GM12878 (cell line): Measurements from ENCODE around the gene P2RX2. TPM values are rescaled to one million over a fixed set of nuclear protein-coding genes. Genes with fewer than 3 reads are reported as not detected.

ENCODE experiments used
- ATAC-seq: fragments of 200-7000 bp; cut with Tn5 transposase; 3 replicates; pipeline ENCODE4 v1.9.1; 2020; ENCODE audit warnings: mild to moderate bottlenecking, moderate library complexity
- BruUV-seq: library from RNA; stranded (reverse); fragments of 400-500 nt; replicated peaks from 2 replicates; lab custom pipeline; 2021; lab: Mats Ljungman, UMichigan
- CTCF ChIA-PET: fragments of 300-600 bp; sonication (Branson Sonifier 250); formaldehyde crosslinking; extraction: SDS; loops from one replicate; lab custom pipeline; 2021; ENCODE audit warnings: inconsistent platforms; lab: Yijun Ruan, JAX
- POLR2A ChIA-PET: fragments of 350-600 bp; formaldehyde crosslinking; extraction: SDS; loops from one replicate; lab custom pipeline; 2021; ENCODE audit warnings: inconsistent platforms; lab: Charles Lee
- RAD21 ChIA-PET: fragments of 300-600 bp; sonication (Branson Sonifier 250); formaldehyde crosslinking; loops from one replicate; lab custom pipeline; 2023; ENCODE audit warnings: antibody characterized with exemption; ENCODE audit not compliant: unreplicated experiment; lab: Charles Lee
- SMC1A ChIA-PET: fragments of 300-600 bp; sonication (Branson Sonifier 250); formaldehyde crosslinking; loops from one replicate; lab custom pipeline; 2023; ENCODE audit not compliant: unreplicated experiment, uncharacterized antibody; lab: Charles Lee
- DNase-seq: peaks from one replicate; pipeline ENCODE4 v3.0.0-alpha.2; 2011; ENCODE audit warnings: low read depth, low spot score
- FAIRE-seq: peaks from 3 replicates; lab custom pipeline; 2011; peaks lifted over from hg19 to GRCh38; lab: Jason Lieb, UNC
- H2AFZ ChIP-seq: 2 replicates; pipeline ENCODE4 v1.6.0; 2011; ENCODE audit warnings: low read depth, low read length, control low read depth; ENCODE audit not compliant: control insufficient read depth
- H3K27ac ChIP-seq: 2 replicates; pipeline ENCODE4 v1.5.1; 2011; ENCODE audit warnings: control low read depth; ENCODE audit not compliant: control insufficient read depth, insufficient read depth
- H3K27me3 ChIP-seq, 2 experiments: replicated peaks in 1 of 2; 2 replicates each; pipeline versions ENCODE4 v1.6.0 to v1.6.1; 2011; ENCODE audit warnings: low read length in 1 of 2; ENCODE audit not compliant: control insufficient read depth in 2 of 2, insufficient read depth in 2 of 2
- H3K36me3 ChIP-seq, 2 experiments: 2 replicates each; pipeline ENCODE4 v1.5.1; 2011; ENCODE audit warnings: low read length in 1 of 2; ENCODE audit not compliant: control insufficient read depth in 2 of 2, insufficient read depth in 2 of 2
- H3K4me1 ChIP-seq: 2 replicates; pipeline ENCODE4 v1.6.1; 2011; ENCODE audit warnings: mild to moderate bottlenecking, low read length, moderate library complexity, mixed read lengths; ENCODE audit not compliant: control insufficient read depth, insufficient read depth
- H3K4me2 ChIP-seq: 2 replicates; pipeline ENCODE4 v1.6.0; 2011; ENCODE audit warnings: control low read depth; ENCODE audit not compliant: control insufficient read depth, insufficient read depth
- H3K4me3 ChIP-seq: fragments of 200-600 bp; sonication (generic); 2 replicates; pipeline ENCODE4 v1.5.1; 2016
- H3K79me2 ChIP-seq: 2 replicates; pipeline ENCODE4 v1.6.0; 2011; ENCODE audit warnings: low read length; ENCODE audit not compliant: control insufficient read depth, insufficient read depth
- H3K9ac ChIP-seq: 2 replicates; pipeline ENCODE4 v1.8.0; 2011; ENCODE audit warnings: low read length, control low read depth, mixed read lengths; ENCODE audit not compliant: control insufficient read depth, insufficient read depth
- H3K9me3 ChIP-seq: replicated peaks from 3 replicates; pipeline ENCODE4 v1.5.1; 2011; ENCODE audit warnings: mild to moderate bottlenecking, low read length; ENCODE audit not compliant: control insufficient read depth, insufficient read depth
- H4K20me1 ChIP-seq: 2 replicates; pipeline ENCODE4 v1.6.0; 2011; ENCODE audit not compliant: control insufficient read depth, insufficient read depth
- IKZF1 ChIP-seq: fragments of 450-650 bp; conservative IDR thresholded peaks from 2 replicates; pipeline ENCODE4 v1.6.1; 2017; ENCODE audit warnings: antibody characterized with exemption, mild to moderate bottlenecking
- KAT2A ChIP-seq: conservative IDR thresholded peaks from 2 replicates; pipeline ENCODE4 v1.6.1; 2011; ENCODE audit warnings: low read depth, low read length; ENCODE audit not compliant: control insufficient read depth
- MEF2A ChIP-seq: IDR thresholded peaks from 2 replicates; pipeline ENCODE4 v1.6.1; 2011; ENCODE audit warnings: low read depth, mild to moderate bottlenecking, low read length, moderate library complexity; ENCODE audit not compliant: insufficient read depth
- MYC ChIP-seq: IDR thresholded peaks from 2 replicates; pipeline ENCODE4 v1.6.1; 2011; ENCODE audit warnings: mild to moderate bottlenecking, low read length, moderate library complexity, inconsistent platforms; ENCODE audit not compliant: insufficient read depth, insufficient replicate concordance, insufficient read length, severe bottlenecking
- RBBP5 ChIP-seq: fragments of 200-600 bp; sonication (generic); conservative IDR thresholded peaks from 2 replicates; pipeline ENCODE4 v1.6.1; 2016
- SRF ChIP-seq, 2 experiments: IDR thresholded peaks; 2 replicates each; pipeline ENCODE4 v1.6.1; 2011; ENCODE audit warnings: low read depth in 2 of 2, low read length in 2 of 2, mild to moderate bottlenecking in 1 of 2, moderate library complexity in 1 of 2
- TCF3 ChIP-seq: IDR thresholded peaks from 2 replicates; pipeline ENCODE4 v1.6.1; 2012; ENCODE audit warnings: low read depth, mild to moderate bottlenecking, low read length, borderline replicate concordance; ENCODE audit not compliant: insufficient read depth
- ZNF207 ChIP-seq: fragments of 450-650 bp; IDR thresholded peaks from 2 replicates; pipeline ENCODE4 v1.6.1; 2014; ENCODE audit warnings: antibody characterized with exemption, mild to moderate bottlenecking, borderline replicate concordance
- WGBS: methylation state at CpG from one replicate; pipeline ENCODE4 v1.1.6; 2016; ENCODE audit warnings: low lambda C conversion rate; ENCODE audit not compliant: insufficient replicate concordance, insufficient coverage; ENCODE audit errors: missing lambda C conversion rate; 5-methylcytosine and 5-hydroxymethylcytosine counted together
- in situ Hi-C: fragments of 300-500 bp; cut with MboI; formaldehyde crosslinking; loops from 9 replicates; pipeline ENCODE4 v1.14.3; 2018; ENCODE audit warnings: mixed read lengths
- intact Hi-C: fragments of 100-400 bp; cut with micrococcal nuclease; formaldehyde crosslinking; loops from one replicate; pipeline ENCODE4 v1.14.2; 2022; ENCODE audit not compliant: unreplicated experiment
- polyA plus RNA-seq, 11 experiments: library from polyadenylated mRNA; depleted of rRNA in 4 of 11; unstranded in 6 of 11; stranded (reverse) in 5 of 11; fragments of >200 nt; fragmentation: Nextera tagmentation in 4 of 11; fragmentation: Illumina TruSeq in 1 of 11; extraction: Ambion mirVana in 4 of 11; extraction: Trizol in 1 of 11; gene quantifications; 1 replicate in 1 of 11; 2 replicates in 10 of 11; pipeline versions ENCODE4 v1.2.1 to v1.2.3, GENCODE V29; 2011 to 2016; ENCODE audit warnings: inconsistent platforms in 2 of 11, missing spikeins in 2 of 11, low read depth in 1 of 11
- total RNA-seq, 4 experiments: library from RNA; depleted of rRNA in 3 of 4; stranded (reverse); fragments of >200 nt in 3 of 4; fragmentation: Illumina TruSeq in 1 of 4; extraction: Trizol in 1 of 4; gene quantifications; 2 replicates each; pipeline versions ENCODE4 v1.2.1 to v1.2.3, GENCODE V29; 2013 to 2021
- TF ChIP-seq, protein P1 (sequence below): IDR thresholded peaks from 2 replicates; pipeline ENCODE4 v1.6.1; 2011; ENCODE audit warnings: borderline replicate concordance, low read depth, mild to moderate bottlenecking, moderate library complexity, low read length; ENCODE audit not compliant: insufficient read depth, poor library complexity, severe bottlenecking
- TF ChIP-seq, protein P2 (sequence below): fragments of 450-650 bp; IDR thresholded peaks from 2 replicates; pipeline ENCODE4 v1.6.1; 2016; ENCODE audit warnings: mild to moderate bottlenecking
- TF ChIP-seq, protein P3 (sequence below): fragments of 450-650 bp; IDR thresholded peaks from 2 replicates; pipeline ENCODE4 v1.6.1; 2018; ENCODE audit warnings: mild to moderate bottlenecking, low read depth, moderate library complexity; ENCODE audit not compliant: partially characterized antibody

P2RX2 gene
- total and polyA plus RNA-seq, 10 of the 15 experiments (the other 5 are each of a cell fraction or from before 2014, with no cell fraction given): not detected

DNA sequence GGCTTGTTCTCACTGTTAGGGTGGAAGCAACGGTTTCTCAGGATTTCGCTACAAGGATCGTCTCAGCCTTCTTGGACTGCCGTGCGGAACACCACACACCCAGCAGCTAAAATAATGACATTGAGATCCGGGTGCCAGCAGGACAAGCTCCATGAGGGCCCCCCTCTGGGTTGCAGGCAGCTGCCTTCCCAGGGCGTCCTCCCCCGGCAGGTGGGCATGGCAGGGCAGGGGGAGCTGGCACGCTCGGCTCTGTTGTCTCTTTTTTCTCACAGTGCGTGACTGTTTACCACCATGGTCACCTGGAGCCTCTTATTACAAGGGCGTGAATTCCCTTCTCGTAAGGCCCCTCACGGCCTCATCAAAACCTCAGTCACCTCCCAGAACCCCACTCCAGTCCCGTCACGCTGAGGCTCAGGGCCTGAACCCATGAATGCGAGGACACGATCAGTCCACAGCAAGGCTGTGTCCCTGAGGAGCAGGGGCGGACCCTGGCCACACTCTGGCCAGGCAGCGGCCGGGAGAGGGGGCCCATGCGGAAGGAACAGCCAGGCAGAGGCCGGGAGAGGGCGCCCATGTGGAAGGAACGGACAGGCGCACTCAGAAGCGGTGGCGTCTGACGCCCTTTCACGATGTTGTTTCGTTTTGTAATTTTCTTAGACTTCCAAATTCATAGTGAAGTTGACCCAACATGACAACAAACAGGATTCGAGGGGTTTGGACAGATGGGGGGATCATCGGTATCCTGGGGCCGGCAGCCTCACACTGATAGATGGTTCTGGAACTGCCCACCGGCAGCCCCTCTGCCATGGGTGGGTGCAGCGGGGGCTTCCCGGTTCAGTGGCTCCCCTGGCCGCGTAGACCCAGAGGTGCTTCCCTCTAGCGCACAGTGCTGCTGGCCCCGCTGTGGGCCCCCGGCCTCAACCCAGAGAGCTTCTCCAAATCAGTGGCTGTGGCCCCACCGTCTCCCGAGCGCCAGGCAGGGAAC is 18.2 kb upstream of the P2RX2 start (continued):
- 0 out of 2 replicates have a peak, but pooled peaks have one; percentile 33 for TF ChIP-seq IKZF1

DNA sequence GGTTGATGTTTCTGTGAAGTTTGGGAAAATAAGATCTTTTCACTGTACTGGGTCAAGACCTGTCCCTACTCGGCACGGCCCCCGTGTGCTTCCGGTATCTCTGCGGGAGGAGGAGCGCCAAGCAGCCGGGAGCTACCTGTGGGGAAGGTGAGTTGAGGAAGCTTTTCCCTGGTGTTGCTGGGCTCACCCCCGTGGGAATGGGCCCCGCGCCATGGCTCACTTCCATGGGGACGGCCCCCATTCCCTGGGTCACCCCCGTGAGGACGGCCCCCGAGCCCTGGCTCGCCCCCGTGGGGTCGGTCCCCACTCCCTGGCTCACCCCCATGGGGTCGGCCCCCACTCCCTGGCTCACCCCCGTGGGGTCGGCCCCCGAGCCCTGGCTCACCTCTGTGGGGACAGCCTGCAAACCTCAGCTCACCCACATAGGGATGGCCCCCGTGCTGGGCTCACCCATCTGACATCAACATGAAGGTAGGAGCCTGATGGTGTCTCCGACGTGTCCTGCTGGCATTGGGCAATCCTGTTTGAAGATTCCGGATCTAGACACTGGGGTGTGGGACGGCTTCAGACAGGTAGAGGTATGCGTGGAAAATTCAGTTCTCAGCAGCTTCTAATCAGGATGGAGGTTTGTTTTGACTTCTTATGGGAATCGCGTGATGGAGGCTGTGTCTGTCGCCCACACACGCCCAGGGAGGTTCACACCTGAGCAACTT is 17.2 kb upstream of the P2RX2 start:
- no peaks in the 10 kb centered on the region; a peak in 1 of 4 replicates for H3K27me3 ChIP-seq
- in situ Hi-C loops: no loop called here
- no peaks in the 10 kb centered on the region for H4K20me1 ChIP-seq
- no peak for DNase-seq
- intact Hi-C loops: no loop called here
- H3K4me3 ChIP-seq: no peak overlapping the region
- H3K9ac ChIP-seq: no peak overlapping the region
- H3K4me1 ChIP-seq: no peaks in the 10 kb centered on the region
- no peaks in the 10 kb centered on the region for H3K79me2 ChIP-seq
- FAIRE-seq: no peak
- no peak overlapping the region for H2AFZ ChIP-seq
- no peaks in the 10 kb centered on the region for H3K9me3 ChIP-seq
- no peak overlapping the region for H3K27ac ChIP-seq
- ChIA-PET CTCF (interaction anchor here (1.7 to 2.4 kb wide), 2 partner anchors 9 to 13 kb away, joined by 5 to 15 read pairs; partner anchors contain the start of gene LRCOL1), RAD21 (interaction anchor here (1.0 kb wide), 1 partner anchor 14 kb away, joined by 3 read pairs; no protein-coding TSS in a partner anchor), POLR2A (no interaction called here), SMC1A (no interaction called here)
- BruUV-seq: no TSS peak
- ATAC-seq: no peak
- WGBS: 45% methylated on average over 26 of the region's 31 CpGs
- no peak overlapping the region for H3K4me2 ChIP-seq
- no peaks in the 10 kb centered on the region for H3K36me3 ChIP-seq
- no peak for TF ChIP-seq MYC
- no peak for TF ChIP-seq SRF (IDR thresholded peaks at IDR 0.05; ENCODE audit: low read depth in 2 of 2, low read length in 2 of 2)
- no peak for TF ChIP-seq TCF3
- TF ChIP-seq KAT2A: no peak
- TF ChIP-seq, protein P1, sequence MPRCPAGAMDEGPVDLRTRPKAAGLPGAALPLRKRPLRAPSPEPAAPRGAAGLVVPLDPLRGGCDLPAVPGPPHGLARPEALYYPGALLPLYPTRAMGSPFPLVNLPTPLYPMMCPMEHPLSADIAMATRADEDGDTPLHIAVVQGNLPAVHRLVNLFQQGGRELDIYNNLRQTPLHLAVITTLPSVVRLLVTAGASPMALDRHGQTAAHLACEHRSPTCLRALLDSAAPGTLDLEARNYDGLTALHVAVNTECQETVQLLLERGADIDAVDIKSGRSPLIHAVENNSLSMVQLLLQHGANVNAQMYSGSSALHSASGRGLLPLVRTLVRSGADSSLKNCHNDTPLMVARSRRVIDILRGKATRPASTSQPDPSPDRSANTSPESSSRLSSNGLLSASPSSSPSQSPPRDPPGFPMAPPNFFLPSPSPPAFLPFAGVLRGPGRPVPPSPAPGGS: no peak
- TF ChIP-seq, protein P2, sequence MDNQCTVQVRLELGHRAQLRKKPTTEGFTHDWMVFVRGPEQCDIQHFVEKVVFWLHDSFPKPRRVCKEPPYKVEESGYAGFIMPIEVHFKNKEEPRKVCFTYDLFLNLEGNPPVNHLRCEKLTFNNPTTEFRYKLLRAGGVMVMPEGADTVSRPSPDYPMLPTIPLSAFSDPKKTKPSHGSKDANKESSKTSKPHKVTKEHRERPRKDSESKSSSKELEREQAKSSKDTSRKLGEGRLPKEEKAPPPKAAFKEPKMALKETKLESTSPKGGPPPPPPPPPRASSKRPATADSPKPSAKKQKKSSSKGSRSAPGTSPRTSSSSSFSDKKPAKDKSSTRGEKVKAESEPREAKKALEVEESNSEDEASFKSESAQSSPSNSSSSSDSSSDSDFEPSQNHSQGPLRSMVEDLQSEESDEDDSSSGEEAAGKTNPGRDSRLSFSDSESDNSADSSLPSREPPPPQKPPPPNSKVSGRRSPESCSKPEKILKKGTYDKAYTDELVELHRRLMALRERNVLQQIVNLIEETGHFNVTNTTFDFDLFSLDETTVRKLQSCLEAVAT: no peak
- TF ChIP-seq MEF2A: no peak
- no peak for TF ChIP-seq ZNF207
- TF ChIP-seq, protein P3, sequence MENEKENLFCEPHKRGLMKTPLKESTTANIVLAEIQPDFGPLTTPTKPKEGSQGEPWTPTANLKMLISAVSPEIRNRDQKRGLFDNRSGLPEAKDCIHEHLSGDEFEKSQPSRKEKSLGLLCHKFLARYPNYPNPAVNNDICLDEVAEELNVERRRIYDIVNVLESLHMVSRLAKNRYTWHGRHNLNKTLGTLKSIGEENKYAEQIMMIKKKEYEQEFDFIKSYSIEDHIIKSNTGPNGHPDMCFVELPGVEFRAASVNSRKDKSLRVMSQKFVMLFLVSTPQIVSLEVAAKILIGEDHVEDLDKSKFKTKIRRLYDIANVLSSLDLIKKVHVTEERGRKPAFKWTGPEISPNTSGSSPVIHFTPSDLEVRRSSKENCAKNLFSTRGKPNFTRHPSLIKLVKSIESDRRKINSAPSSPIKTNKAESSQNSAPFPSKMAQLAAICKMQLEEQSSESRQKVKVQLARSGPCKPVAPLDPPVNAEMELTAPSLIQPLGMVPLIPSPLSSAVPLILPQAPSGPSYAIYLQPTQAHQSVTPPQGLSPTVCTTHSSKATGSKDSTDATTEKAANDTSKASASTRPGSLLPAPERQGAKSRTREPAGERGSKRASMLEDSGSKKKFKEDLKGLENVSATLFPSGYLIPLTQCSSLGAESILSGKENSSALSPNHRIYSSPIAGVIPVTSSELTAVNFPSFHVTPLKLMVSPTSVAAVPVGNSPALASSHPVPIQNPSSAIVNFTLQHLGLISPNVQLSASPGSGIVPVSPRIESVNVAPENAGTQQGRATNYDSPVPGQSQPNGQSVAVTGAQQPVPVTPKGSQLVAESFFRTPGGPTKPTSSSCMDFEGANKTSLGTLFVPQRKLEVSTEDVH: no peak
- no peak for TF ChIP-seq RBBP5
